RCC 7860 (cell line): ENCODE data around the gene TALDO1.
A peak's percentile ranks its signal among the peaks of the same experiment; 100 is the strongest.

ENCODE experiments used
- DNase-seq: peaks from one replicate; pipeline ENCODE4 v3.0.0-alpha.2; 2015; ENCODE audit warnings: low spot score
- FAIRE-seq: peaks from 2 replicates; lab custom pipeline; 2012; peaks lifted over from hg19 to GRCh38; lab: Jason Lieb, UNC

The TALDO1 gene

DNA sequence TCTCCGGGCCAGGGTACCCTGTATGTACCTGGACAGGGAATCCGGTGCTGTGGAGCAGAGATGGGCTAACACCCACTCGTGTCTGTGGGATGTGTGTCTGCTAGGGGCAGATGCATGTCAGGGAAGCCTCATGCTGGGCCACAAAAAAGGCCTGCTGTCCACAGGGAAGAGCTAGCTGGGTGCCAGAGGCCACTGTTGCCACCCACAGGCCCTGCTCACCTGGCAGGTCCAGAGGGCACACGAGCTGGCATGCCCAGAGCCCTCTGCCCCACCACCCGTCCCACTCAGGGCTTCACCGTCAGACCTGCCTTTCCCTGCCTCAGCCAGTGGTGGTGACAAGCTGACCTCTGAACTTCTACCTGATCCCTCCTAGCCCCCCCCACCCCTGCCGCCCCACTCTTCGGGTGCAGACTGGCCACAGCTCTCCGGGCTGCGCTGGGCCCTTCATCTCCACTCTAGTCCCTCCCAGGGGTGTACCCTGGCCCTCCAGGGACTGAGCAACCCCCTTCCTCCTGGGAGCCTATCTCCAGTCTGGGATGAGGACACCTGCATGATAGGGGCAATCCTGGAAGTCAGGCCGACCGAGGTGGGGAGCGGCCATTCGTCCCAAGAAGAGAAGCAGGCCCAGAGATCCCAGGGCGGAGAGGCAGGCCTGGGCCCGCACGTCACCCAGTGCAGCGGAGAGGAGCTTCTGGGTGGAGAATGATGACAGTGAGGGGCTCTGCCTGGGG, 49.5 kb downstream of the TALDO1 start:
- FAIRE-seq (no peak), DNase-seq (no peak)

DNA sequence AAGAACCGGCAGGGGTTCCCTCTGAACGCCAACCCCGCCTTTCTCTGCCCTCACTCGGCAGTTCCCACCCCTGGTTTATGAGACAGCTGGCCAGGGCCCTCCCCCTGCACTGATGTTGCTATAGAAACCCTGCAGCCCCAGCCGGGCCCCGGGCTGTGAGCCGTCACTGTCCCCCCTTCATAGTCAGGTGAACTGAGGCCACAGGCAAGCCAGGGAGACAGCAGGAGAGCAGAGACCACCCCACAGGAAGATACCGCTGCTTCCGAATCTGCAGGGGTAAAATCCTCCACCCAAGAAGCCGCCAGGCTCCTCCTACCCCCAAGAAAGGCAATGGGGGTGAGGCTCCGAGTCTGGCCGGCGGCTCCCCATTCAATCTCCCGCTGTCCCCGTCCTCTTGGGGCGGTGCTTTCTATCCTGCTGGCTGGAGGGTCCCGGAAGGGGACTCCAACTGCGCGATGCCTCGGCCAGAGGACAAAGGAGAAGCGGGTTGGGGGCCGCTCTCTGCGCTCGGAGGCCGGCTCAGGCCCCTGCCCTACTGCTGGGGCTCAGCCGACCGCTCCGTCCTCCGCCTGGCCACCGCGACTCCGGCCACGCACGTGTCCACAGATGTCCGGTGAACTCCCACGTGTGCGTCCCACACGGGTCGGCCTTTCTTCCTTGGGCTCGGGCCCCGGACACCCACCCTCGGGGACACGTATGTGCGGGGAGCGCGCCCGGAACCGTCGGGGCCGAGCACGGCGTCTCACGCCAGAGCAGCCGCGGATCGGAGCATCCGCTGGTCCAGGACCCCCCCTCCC, 50.2 kb downstream of the TALDO1 start:
- FAIRE-seq (no peak), DNase-seq (peak; percentile 60)

DNA sequence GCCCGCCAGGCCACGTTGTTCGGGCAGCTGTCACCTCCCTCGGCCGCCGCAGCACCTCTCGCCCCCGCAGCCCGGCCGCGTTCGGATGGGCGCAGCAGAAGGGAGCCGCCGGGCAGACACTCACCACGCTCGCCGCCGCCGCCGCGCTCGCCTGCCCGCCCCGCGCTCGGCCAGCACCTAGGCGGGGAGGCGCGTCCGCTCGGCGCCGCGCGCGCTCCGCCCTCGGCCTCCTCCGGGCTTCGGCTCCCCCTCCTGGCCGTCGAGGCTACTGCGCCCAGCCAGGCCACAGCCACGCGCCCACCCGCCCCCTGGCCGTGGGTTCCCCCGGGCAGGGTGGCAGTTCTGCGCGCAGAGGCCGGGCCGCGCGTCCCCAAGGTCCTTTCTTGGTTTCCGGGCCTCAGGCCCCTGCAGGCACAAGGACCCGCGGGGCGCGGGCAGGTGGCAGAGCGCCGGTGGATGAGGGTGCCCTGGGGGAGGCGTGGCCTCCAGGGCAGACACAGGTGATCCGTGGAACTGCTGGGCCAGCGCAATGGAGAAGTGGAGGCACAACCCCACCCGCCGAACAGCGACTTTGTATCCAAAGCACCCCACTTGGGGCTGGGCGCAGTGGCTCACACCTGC, 50.9 kb downstream of the TALDO1 start, which contains the start of gene SLC25A22:
Gene SLC25A22 (minus strand): TSS at position 189 of the 621 bp plus-strand sequence. CDS start 3,275 bp downstream, outside the sequence.
- FAIRE-seq (no peak), DNase-seq (peak; percentile 41)

DNA sequence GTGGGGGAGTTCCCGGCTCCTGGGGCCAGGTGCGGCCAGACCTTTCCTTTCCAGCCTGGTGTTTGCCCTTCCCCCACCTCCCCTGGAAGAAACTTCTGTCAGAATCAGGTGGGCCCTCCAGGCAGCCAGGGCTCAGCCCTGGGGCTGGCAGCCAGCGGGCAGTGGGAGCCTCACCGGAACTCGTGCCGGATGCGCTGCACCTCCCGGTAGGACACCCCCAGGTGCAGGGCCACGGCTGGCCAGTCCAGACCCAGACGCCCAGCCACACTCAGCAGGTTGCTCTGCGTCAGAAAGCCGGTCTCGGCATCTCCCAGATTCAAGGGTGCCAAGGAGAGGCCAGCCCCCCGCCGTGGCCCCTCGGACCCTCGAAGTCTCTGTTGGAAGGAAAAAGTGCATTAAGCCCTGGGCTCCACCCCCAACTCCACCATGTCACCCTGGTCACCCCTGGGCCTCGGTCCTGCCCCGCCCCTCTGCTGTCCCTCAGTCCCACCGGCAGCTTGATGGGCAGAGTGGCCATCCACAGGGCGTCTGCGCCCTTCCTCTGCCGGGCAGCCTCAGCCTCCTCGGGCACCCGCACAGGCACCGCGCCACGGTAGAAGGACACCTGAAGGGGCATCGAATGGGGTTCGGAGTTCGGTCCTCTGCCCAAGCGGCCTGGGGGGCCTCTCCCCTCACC, 52.5 kb downstream of the TALDO1 start:
- FAIRE-seq (no peak), DNase-seq (no peak)

DNA sequence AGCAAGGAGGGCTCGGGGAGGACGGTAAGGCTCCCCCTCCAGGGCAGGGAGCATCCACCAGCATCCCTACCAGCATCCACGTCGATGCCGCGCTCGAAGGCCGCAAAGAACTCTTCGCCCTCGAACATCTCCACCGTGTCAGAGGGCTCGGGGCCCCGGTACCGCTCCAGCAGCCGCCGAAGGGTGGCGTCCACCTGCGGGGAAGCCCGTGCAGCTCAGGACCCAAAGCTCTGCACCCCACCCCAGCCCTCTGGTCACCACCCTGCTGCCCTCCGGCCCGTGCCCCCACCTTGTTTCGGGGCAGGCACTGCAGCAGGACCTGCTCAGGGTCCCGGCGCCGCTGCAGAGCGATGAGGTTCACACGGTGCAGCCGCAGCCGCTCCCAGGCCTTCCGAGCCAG, 53.2 kb downstream of the TALDO1 start:
- DNase-seq (no peak), FAIRE-seq (no peak)

DNA sequence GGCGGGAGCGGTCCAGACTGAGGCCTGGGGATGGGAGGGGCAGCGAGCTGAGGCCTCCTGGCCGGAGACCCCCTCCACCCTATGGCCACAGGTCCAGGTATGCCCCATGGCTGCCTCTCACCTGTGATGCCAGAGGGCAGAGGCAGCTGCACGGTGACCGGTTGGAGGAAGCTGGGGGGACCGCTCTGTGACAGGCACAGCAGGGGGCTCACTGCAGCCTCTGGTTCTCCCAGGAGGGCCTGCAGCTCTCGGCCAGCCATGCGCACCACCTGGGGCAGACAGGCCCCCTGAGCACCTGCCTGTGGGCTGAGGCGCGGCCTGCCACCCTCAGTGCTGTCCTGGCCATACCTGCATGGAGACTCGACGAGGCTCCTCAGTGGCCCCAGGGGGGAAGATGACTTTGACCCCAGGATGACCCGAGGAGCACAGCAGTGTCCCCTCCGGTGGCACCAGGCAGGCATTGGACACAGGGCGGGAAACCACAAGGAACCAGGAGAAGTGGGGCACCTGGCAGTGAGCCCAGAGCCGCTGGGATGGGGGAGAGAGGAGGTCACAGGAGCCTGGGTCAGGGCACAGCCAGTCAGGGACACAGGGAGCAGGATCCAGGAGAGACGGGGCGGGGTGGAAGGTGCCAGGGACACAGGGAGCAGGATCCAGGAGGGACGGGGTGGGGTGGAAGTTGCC, 54.0 kb downstream of the TALDO1 start:
- DNase-seq (no peak), FAIRE-seq (no peak)

DNA sequence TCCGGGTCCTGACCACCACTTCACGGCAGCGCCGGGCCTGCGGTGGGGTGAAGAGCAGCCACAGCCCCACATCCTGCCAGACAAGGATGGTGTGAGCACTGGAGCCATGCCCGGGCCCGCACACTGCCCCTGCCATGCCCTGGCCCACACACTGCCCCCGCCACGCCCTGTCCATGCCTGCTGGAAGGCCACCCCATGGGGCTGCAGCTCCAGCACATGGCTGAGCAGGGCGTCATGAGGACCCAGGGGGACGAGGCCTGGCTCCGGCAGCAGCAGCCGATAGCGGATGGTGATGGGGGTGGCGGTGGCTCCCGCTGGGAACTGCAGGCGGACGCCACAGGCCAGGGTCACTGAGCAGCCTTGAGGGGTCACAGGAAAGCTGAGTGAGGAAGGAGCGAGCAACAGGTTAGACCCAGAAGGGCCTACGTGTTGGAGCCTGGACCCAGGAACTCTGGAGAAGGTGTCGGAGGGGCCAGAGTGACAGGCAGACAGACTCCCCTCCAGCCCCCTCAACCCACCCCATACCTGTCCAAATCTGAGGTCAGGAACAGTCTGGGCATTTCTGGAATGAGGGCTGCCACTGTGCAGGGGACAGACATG, 54.9 kb downstream of the TALDO1 start:
- DNase-seq (no peak), FAIRE-seq (no peak)

DNA sequence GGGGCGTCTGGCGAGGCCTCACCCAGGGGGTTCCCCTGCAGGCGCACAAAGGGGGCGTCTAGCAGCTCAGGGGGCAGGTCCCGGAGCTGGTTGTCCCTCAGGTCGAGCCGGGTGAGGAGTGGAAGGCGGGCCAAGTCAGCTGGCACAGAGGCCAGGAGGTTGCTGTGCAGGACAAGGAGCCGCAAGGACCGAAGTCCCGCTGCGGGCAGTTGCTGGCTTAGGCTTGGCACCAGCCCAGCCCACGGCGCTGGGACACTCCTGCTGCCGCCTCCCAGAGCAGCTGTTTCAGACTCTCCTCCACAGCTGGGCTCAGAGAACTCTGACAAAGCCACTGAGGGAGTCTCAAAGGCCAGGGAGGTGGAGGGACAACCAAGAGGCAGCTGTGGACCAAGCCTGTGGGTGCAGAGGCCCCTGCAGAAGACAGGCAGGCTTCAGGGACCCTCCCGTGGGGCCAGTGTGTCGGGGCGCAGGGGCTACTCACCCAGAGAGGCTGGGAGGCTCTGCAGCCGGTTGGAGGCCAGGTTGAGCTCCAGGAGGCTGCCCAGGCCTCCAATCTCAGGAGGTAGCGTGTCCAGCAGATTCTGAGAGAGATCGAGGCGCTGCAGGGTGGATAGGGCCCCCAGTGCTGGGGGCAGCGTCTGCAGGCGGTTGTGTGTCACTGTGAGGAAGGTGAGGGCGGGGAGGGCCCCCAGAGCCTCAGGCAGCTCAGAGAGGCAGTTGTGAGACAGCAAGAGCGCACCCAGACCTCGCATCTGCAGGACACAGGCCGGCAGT, 55.6 kb downstream of the TALDO1 start:
- FAIRE-seq (no peak), DNase-seq (no peak)

DNA sequence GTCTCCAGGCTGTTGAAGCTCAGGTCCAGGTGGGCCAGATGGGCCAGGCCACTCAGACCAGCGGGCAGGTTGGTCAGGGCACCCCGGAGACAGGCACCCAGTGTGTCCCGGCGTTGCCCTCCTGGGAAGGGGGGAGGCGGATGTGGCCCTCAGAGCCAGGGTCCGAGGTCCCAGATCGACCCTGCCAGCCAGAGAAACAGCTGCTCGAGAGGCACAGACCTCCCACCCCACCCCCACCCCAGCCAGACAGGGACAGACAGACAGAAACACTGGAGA, 56.1 kb downstream of the TALDO1 start:
- DNase-seq = no peak
- no peak for FAIRE-seq

DNA sequence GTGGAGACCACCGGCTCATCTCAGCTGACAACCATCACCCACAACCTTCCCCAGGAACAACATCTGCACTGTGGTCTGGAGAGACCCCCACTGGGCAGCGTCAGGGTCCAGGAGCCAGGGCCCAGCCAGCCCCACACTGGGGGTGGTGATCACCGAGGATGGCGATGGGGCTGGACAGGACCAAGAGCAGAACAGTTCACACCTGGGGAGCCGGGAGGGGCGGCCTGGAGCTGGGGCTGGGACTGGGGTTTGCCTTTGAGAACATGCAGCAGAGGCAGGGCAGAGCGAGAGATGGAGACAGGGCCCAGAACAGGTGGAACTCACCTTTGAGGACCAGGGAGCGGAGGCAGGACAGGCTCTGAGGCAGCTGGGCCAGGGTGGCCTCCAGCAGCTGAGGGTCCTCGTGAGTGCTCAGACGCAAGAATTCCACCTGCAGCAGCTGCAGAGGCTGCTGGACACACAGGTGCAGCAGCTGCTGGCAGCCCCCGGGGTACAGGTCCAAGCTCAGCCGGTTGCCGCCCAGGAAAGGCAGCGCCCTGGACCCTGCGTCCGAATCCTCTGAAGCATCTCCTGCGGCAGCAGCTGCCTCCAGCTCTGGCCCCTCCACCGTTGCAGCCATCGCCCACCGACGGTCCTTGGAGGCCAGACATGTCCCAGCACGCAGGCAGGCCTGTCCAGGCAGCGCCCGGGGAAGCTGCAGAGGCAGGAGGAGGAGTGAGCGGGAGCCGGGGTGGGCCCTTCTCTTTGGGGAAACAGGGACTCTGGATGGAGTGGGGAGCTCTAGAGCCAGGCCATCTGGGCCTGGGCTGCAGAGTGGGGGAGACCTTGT, 56.7 kb downstream of the TALDO1 start:
- no peak for DNase-seq
- FAIRE-seq = no peak

DNA sequence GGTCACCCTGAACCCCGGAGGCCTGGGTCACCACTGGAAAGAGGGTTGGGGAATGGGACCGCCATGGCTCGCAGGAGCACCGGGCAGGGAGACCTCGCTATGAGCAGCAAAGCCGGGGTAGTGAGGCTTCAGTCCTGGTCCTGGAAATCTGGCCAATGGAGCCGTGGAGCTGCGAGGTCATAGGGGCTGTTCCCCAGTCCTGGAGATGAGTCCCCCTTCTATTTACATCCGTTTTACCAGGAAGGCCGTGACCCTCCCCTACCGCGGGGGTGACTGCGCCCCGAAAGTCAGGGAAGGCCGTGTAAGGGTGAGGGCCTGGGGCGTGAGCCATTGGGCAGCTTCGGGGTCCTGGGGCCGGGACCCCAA, 57.3 kb downstream of the TALDO1 start:
- no peak for DNase-seq
- FAIRE-seq = no peak

DNA sequence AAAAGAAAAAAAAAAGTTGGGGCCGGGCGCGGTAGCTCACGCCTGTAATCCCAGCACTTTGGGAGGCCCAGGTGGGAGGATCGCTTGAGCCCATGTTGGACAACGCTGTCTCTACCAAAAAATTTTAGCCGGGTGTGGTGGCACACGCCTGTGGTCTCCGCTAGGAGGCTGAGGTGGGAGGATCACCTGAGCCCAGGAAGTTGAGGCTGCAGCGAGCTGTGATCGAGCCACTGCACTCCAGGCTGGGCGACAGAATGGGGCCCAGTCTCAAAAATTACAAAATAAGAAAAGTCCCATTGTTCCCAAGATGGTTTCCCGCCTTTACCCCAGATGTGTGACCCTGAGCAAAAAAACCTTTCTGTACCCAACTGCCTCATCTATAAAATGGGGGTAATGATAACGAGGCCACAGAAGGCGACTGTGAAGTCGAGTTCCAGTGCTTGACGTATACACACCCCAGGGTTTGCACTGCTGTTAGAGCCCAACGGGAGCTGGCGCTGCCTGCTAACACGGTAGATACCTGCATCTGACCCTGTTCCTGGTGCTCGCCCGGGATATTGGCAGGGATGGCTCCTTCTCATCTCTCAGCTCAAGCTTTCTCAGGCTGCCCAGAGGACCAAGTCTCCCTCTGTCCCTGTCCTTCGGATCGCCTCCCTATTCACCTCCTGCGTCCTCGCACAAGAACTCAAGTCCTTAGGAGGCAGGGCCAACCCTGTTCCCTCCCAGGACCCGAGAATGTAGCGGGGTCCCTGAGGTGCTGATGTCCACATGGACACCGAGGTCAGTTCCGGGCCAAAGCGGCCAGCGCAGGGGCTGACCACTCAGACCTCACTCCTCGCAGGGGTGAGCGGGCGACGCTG, 61.4 kb downstream of the TALDO1 start:
- FAIRE-seq = no peak
- DNase-seq = peak; percentile 70

DNA sequence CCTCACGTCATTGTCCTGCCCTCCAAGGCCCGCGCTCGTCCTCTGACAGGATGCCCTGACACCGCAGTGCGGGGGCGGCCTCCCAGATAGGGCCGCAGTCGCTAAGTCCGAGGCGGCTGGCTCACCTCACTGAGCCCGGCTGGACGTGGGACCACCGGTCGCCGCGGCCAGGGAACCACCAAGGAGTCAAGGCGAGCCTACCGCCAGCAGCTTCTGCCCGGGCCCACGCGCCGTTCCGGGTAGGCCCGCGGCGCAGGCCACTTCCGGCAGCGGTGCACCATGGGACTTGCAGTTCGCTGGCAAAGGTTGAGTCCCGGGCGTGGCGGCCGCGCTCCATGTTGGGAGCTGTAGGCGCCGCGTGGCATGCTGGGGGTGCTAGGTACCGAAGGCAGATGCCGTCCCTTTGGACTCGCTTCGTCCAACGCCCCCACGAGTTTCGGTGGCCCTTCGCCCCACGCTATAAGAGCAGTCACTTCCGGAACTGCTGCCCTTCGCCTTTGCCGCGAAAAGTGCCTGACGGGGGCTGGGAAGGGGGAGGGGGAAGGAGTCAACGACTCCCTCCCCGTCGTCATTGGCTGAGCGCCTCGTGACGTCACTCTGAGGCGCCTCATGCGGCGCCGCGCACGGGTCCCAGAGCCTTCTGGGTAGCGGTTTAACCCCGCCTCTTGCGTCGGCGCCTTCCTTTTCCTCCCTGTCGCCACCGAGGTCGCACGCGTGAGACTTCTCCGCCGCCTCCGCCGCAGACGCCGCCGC, 62.2 kb downstream of the TALDO1 start, which contains the start of gene RPLP2:
Gene RPLP2 (plus strand): TSS at position 681 of the 753 bp plus-strand sequence. CDS start 268 bp downstream, outside the sequence.
- peak; percentile 86 for DNase-seq
- FAIRE-seq = no peak

DNA sequence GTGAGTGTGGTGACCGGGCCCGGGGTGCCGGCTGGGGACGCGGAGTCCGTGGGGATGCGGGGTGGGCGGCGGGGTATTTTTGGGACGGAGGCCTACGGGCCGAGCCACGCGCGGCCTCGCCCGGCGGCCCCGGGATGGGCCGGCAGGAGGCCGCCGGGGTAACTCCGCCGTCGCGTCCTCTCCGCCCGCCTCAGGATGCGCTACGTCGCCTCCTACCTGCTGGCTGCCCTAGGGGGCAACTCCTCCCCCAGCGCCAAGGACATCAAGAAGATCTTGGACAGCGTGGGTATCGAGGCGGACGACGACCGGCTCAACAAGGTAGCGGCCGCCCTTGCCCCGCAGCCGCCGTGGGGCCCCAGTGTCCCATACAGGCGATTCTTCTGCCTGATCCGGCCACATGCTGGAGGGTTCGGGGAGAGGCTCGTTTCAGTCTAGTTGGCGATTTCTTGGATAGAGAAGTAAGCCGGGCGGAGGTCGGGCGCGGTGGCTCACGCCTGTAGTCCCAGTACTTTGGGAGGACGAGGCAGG, 62.8 kb downstream of the TALDO1 start:
- DNase-seq (no peak), FAIRE-seq (no peak)

DNA sequence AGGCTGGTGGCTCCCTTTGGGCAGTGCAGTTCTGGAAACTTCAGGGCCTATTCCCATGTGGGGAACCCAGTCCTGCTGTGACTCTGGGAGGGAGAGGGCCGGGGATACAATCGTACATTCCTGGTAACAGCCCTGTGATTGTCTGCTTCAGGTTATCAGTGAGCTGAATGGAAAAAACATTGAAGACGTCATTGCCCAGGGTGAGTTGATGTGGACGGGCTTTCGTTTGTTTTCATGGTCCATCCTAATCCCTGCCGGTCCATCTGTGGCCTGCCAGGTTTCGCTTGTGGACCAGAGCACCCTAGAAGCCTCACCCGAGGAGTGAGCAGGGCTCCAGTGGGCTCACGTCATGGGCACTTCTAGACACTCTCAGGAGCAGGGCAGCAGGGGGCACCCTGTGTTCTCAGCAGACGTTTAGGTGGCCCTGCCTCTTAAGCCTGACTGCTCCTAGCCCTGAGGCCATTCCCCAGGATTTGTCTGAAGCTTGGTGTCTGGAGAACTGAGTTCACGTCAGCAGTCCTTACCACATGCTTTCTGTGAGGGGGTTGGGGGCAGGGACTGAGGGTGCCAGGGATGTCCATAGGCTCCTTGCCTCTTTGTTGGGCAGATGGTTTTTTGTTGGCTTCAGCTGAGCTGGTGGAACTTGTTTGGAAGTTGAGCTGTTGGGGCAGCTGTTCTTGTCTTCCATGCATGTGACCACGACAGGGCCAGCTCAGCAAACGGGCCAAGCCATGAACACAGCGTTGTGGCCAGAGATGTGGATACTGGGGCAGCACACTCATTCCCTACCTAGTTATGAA, 64.4 kb downstream of the TALDO1 start:
- DNase-seq (no peak), FAIRE-seq (no peak)

DNA sequence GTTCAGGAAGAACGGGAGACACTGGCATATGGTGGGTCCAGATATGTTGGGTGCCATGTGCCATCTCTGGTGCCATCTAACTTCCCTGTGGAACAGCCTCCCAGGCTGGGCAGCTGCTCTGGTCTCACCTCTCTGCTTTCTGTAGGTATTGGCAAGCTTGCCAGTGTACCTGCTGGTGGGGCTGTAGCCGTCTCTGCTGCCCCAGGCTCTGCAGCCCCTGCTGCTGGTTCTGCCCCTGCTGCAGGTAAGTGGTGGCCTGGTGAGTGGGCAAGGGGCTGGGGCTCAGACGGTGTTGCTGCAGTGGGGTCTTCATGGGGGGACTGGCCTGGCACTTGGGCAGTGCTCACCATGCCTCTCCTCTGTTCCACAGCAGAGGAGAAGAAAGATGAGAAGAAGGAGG, 65.1 kb downstream of the TALDO1 start:
- FAIRE-seq = no peak
- DNase-seq = no peak
